NCI-H1930 (cell line): ENCODE data around the gene NBAS.
"Not testable (repeated sequence)": the region's sequence is repeated elsewhere in the genome, so short reads cannot be mapped to it uniquely, and the experiment has no call there.

Source experiments
- DNase-seq, 2 experiments: peaks; one replicate each; lab custom pipeline; 2025; lab: John Stamatoyannopoulos, UW

Gene NBAS

DNA sequence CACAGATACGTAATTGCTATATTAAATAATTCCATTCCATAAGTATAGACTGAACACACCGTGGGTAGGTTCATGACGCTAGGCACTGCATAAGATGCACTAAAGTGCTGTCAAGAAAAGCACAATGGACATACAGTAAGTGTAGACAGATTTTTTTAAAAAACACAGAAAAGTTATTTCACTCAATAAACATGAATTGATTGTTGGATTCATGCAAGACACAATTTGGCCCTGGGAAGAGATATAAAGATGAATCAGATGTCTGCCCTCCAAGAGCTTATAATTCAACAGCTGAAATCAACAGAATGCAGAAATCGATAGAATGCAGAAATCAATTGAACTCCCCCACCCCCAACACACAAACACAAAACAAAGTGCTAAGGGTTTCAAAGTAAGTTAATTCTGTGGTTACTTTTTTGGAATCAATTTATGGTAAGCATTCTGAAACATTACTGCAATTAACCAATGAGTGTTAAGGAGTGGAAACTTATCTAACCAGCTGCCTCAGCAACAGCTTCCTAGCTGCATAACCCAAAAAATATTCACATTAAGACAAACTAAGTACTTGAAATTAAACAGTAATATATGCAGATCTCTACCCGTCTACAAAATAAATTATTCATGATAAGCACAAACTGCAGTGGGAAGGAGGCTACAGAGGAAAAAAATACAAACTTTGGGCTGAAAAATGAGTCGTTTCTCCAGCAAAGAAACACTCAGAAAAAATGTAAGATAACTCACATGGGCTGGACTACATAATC lies 1.6 kb downstream of the NBAS start:
- no peak for DNase-seq

DNA sequence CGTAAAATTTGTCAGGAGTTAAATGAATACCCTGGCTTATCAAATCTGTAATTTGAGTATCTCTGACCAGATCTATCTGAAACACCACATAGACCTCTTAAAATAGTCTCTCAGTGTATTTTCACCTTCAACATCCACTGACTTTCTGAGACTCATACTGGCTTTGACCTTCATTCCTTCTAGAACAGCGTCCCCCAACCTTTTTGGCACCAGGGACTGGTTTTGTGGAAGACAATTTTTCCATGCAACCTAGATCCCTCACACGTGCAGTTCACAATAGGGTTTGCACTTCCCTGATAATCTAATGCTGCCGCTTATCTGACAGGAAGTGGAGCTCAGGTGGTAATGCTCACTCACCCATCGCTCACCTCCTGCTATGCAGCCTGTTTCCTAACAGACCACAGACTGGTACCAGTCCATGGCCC lies 3.2 kb downstream of the NBAS start:
- no peak for DNase-seq

GRCh38 chr2:15556311-15556930 lies 4.7 kb downstream of the NBAS start:
- DNase-seq, result no peak

GRCh38 chr2:15555760-15556193 lies 5.4 kb downstream of the NBAS start:
- no peak for DNase-seq

GRCh38 chr2:15554525-15555218 lies 6.5 kb downstream of the NBAS start:
- DNase-seq, result no peak

DNA sequence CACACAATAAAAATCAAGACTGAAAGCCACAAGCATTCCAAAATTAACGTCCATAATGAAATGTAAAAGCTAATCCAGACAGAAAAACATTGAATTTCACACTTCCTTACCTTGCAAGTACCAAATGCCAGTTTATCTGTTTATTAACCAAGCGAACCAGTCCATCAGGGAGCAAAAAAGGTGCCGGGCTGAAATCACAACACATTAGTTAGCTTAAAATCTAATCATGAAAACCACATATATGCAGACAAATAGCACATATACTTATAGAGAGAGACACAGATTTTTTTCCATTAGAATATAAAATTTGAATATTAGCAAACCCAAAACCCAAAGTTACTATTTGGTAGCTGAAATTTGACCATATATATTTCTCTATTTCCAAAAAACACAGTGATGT lies 7.2 kb downstream of the NBAS start:
- DNase-seq, result no peak

- no peak for DNase-seq
Observed at GRCh38 chr2:15553519-15553918, 7.6 kb downstream of the NBAS start.

DNA sequence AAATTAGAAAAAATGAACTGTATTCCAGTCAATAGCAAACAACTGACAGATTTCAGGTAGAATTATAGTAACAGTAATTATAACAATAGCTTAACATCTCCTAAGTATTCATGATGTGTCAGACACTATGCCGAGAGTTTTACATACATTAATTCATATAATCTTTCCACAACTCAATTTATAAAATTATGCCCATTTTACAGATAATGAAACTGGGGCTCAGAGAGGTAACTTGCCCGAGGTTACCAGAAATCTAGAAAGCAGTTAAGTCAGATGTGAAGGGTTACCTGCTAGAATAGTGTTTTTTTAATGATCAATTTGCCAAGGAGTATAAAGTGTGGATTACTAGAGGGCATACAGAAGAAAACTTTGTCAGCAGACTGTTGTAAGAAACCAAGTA lies 12.2 kb downstream of the NBAS start:
- no peak for DNase-seq

DNA sequence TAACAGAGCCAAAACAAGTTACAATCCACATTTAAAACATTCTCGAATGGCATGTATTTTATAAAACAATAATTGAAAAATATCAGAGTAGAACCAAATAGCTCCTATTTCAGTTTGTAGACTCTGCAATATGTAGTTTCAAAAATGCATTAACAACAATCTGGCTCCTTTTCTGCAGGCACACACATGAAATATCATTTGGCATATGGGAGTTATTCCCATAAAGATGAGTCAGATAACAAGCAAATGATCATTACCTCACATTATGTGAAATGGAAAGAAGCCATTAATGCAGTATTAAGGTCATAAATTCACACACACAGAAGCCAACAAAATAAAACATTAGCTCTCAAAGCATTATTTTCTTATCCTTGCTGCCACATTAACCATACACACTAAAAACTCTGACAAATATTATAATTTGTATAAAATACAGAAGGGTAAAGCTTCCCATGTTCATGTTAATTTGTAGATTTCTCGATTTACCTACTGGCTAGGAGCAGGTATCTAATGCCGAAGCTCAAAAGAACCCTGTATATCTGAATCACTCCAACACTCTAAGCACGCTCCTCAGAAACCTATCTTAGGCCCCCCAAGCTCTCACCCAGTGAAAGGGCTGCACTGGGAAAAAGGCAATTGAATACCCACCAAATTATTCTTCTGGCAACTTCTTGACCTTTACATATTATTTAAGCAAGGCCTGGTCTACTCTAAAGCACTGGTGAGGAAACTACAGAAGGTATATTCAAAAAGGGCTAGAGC lies 13.8 kb downstream of the NBAS start:
- no peak for DNase-seq

GRCh38 chr2:15546297-15547098 lies 14.6 kb downstream of the NBAS start:
- DNase-seq, result no peak

DNA sequence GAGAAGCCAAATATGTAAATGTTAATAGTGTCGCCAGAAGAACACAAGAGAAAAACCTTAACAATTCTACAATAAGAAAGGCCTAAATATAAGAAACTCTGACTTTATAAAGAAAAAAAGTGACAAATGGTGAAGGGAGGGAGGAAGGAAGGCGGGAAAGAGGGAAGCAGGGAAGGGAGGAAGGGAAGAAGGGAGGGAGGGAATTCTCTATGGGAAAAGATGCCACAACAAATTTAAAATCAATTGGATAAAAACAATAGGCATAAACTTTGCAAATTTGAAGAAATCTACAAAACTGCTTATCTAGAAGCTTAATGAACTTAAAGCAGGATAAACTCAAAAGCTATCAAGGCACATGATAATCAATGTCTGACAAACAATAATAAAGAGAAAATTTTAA lies 16.9 kb downstream of the NBAS start:
- no peak for DNase-seq

DNA sequence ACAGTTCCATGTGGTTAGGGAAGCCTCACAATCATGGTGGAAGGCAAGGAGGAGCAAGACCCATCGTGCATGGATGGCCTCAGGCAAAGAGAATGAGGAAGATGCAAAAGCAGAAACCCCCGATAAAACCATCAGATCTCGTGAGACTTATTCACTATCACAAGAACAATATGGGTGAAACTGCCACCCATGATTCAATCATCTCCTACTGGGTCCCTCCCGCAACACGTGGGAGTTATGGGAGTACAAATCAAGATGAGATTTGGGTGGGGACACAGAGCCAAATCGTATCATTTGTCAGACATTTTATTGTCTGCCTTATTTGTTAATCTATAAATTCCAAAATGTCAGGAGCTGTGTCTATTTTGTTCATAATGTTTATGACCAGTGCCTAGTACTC lies 17.6 kb downstream of the NBAS start:
- DNase-seq, result no peak

DNA sequence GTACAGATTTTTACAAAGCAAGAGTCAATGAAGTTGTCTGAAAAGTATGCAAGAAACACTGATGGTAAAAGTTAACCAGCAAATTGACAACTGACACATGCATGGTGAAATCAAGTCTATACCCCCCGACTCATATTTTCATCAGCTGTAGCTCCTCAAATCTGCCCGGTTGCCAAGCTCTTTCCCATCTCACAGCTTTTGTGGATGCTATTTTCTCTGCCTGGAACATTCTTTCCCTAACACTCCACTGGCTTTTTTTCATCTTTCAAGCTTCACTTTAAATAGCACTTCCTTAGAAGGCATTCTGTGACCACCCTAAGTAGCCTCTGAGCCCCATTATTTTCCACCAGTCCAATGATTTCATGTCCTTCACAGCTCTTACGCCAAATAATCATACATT lies 18.1 kb downstream of the NBAS start:
- DNase-seq, result no peak

GRCh38 chr2:15542269-15542668 lies 18.9 kb downstream of the NBAS start:
- DNase-seq, result not testable (repeated sequence)

DNA sequence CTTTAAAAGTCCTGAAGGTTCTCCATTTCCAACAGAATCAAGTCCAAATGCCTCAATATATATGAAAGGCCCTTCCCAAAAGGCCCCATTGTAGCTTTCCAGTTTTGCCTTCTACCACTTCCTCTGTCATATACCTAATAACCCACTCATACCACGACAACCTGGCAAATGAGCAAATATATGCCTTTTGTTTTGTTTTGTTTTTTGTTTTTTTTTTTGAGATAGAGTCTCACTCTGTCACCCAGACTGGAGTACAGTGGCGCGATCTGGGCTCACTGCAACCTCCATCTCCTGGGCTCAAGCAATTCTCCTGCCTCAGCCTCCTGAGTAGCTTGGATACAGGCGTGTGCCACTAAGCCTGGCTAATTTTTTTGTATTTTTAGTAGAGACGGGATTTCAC lies 20.6 kb downstream of the NBAS start:
- DNase-seq, result not testable (repeated sequence)

DNA sequence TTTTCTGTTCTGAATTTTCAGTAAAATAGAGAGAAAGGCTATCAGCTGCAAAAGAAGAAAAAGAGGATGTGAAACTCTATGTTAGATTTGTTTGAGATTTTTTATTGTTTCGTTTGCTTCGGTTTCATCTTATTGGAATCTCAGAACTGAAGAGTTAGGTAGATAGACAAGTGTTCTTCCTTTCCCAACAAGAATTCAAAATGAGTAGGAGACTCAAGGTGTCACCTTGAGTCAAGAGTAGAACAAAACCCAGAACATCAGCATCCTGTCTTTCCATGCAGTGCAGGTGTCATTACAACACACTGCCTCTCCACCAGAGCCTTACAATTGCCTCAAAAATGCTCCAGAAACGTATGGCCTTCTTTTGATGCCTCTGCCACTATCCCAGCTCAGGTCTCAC lies 21.1 kb downstream of the NBAS start:
- no peak for DNase-seq

DNA sequence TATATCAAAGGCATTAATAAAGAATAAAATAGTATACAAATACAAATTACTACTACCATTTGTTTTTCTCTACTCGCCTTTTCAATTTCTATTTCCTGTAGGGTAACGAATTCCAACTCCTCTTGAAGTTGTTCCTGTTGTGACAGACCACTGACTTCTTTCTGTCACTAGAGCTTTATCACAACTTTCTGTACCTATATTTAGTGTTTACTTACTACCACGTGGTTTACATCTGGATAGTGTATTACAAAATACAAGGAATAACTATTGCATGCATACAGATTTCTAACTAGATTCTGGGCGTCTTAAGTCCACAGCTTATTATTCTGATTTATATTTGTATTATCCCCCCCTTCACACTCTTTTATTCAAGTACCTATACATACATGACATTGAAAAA lies 22.3 kb downstream of the NBAS start:
- DNase-seq, result no peak

GRCh38 chr2:15533860-15534480 lies 27.2 kb downstream of the NBAS start:
- no peak for DNase-seq

- no peak for DNase-seq
Observed at GRCh38 chr2:15532996-15533395, 28.1 kb downstream of the NBAS start.

DNA sequence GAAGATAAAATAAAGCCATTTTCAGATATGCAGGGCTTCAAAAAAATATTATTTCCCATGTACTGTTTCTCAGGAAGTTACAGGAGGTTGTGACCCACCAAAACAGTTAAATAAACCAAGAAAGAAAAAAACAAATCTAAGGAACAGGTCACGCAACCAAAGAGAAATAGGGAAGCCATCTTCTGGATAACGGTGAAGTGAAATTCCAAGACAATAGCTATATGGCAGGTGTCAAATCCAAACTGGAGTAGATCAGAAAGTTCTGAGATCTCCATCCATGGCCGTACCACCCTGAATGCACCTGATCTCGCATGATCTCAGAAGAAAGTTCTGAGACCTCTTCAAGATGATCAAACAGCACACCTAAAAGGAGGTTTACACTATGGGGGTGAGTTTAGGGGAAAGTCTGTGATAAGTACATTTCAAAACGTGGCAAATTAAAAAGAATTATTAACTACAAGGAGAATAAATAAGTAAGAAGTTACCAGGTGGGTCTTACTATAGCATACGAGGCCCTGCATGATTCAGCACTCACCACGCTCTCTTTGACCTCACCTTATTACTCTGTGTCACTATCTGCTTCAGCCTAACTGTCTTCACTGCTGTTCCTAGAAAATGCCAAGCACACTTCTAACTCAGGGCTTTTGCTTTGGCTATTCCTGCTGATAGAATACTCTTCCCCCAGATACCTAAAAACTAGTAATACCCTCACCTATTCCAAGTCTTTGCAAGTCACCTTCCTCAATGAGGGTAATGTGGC lies 29.9 kb downstream of the NBAS start:
- no peak for DNase-seq
